Sigmoid colon (tissue), 4 donors: ENCODE results near the gene ATP6V0B.

Source experiments
- EP300 ChIP-seq, 4 donors: sonication (generic); formaldehyde crosslinking; IDR thresholded peaks; one replicate each; pipeline ENCODE4 v1.6.1; 2017; ENCODE audit warnings: antibody characterized with exemption in 4 of 4
- POLR2AphosphoS5 ChIP-seq, 4 donors: sonication (generic); formaldehyde crosslinking; IDR thresholded peaks; one replicate each; pipeline ENCODE4 v1.6.1; 2017; ENCODE audit warnings: antibody characterized with exemption in 4 of 4
- TF ChIP-seq, protein P1 (sequence below), 4 experiments: fragments of 450-650 bp in 3 of 4; fragments of 200-600 bp in 1 of 4; IDR thresholded peaks; one replicate each; pipeline ENCODE4 v1.5.1; 2016 to 2019; ENCODE audit warnings: antibody characterized with exemption in 4 of 4, mild to moderate bottlenecking in 3 of 4, moderate library complexity in 2 of 4

DNA sequence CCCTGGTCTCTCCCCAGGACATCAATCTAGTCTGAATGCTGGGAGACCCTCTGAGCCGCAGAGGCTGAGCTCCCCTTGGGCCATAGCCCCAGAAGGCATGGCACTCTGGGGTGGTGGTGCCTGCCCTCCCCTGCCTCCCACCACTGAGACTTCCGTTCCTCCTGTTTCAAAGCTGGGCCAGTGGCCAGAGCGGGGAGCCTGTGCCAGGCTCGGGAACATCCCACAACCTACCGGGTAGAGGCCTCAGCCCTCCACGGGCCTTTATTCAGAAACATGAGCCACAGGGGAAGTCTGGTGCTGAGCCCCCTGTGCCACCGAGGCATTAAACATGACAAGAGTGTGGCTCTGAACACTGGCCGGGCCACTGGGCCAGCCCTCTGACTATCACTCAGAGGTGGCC lies 24.7 kb downstream of the ATP6V0B start:
- TF ChIP-seq, protein P1, sequence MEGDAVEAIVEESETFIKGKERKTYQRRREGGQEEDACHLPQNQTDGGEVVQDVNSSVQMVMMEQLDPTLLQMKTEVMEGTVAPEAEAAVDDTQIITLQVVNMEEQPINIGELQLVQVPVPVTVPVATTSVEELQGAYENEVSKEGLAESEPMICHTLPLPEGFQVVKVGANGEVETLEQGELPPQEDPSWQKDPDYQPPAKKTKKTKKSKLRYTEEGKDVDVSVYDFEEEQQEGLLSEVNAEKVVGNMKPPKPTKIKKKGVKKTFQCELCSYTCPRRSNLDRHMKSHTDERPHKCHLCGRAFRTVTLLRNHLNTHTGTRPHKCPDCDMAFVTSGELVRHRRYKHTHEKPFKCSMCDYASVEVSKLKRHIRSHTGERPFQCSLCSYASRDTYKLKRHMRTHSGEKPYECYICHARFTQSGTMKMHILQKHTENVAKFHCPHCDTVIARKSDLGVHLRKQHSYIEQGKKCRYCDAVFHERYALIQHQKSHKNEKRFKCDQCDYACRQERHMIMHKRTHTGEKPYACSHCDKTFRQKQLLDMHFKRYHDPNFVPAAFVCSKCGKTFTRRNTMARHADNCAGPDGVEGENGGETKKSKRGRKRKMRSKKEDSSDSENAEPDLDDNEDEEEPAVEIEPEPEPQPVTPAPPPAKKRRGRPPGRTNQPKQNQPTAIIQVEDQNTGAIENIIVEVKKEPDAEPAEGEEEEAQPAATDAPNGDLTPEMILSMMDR (IDR thresholded peaks at IDR 0.05), result no peak
- TF ChIP-seq POLR2AphosphoS5 (IDR thresholded peaks at IDR 0.05) (no peak), EP300 (IDR thresholded peaks at IDR 0.05) (no peak)
